GM10248 (cell line): ENCODE data around the gene EIF4G3.

Experiments
- CTCF ChIA-PET: fragments of 300-600 bp; sonication (Branson Sonifier 250); formaldehyde crosslinking; extraction: SDS; loops from one replicate; lab custom pipeline; 2021; ENCODE audit warnings: antibody characterized with exemption; lab: Yijun Ruan, JAX
- POLR2A ChIA-PET: fragments of 350-650 bp; sonication (Branson Sonifier 250); formaldehyde crosslinking; extraction: SDS; loops from one replicate; lab custom pipeline; 2020; ENCODE audit warnings: antibody characterized with exemption; lab: Yijun Ruan, JAX
- DNase-seq: peaks from one replicate; pipeline ENCODE4 v3.0.0; 2012; ENCODE audit errors: extremely low spot score
- CTCF ChIP-seq: IDR thresholded peaks from 2 replicates; pipeline ENCODE4 v1.5.1; 2012; ENCODE audit warnings: mild to moderate bottlenecking, low read depth; ENCODE audit errors: extremely low read depth, missing control alignments, control extremely low read depth

The EIF4G3 gene

DNA sequence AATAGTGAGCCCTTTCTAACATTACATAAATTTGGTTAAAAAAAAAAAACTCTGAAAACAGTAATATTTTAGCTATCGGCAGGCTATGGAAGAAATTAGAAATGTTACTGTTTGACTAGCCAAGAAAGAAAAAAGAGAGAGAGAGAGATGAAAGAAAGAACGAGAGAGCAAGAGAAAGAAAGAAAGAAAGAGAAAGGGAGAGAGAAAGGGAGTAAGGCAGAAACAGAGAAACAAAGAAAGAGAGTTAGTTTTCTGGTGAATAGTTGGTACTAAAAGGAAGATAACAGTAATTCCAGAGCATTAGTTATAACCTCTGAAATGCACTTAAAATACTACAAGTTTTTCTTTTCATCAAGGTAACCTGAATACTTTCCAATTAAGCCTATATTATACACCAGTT lies 229.3 kb downstream of the EIF4G3 start:
- ChIA-PET POLR2A (no interaction called here), CTCF (interaction anchor here (1.0 to 1.4 kb wide), 2 partner anchors 13 to 251 kb away, joined by 3 read pairs; no protein-coding TSS in a partner anchor)
- no peak for DNase-seq
- no peak for TF ChIP-seq CTCF

DNA sequence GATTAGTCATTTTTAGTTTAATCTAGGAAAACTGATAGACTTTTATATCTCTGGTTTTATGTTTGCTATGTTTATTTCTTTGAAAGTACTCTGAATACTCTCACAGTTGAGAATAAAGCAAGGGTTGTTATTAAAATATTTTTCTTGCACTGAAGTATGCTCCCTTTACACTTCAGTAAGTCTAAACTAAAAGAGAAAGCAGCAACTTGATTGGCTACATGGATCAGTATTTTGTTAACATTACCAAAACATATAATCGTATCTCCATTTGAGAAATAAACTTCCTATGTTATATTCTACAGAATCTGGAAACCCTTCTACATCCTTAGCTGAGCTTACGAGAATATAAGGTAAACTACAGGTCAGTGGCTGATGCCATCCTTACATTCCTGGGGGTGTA lies 240.1 kb downstream of the EIF4G3 start:
- ChIA-PET CTCF (interaction anchor here (1.3 to 1.9 kb wide), 3 partner anchors 9 to 259 kb away, joined by 3 to 7 read pairs (median 4); no protein-coding TSS in a partner anchor), POLR2A (no interaction called here)

GRCh38 chr1:20936216-20936615 lies 240.5 kb downstream of the EIF4G3 start:
- DNase-seq, result no peak
- no peak for TF ChIP-seq CTCF
- CTCF ChIA-PET, result interaction anchor here (1.3 to 1.9 kb wide), 3 partner anchors 9 to 259 kb away, joined by 3 to 7 read pairs (median 4); no protein-coding TSS in a partner anchor
- POLR2A ChIA-PET, result no interaction called here

More for the DNA sequence above, 240.1 kb downstream of the EIF4G3 start:
- no peak for DNase-seq
- no peak for TF ChIP-seq CTCF

DNA sequence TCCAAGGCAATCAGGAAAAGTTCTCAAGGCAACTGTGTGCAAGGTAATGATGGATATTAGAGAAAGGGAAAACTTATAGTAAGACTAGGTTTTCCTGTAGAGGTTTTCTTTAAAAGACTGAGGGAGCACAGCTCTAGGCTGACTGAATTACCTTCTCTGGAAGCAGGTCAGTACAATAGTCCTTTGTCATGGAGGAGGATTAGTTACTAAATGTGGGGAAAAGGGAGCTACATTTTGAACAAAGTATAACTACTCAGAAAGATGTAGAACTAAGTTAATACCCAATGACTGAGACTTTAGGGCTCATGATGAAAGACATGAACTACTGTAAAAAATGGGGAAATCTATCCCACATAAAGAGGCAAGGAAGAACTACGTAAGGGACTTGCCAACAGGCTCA lies 241.0 kb downstream of the EIF4G3 start:
- POLR2A ChIA-PET, result no interaction called here
- no peak for TF ChIP-seq CTCF
- no peak for DNase-seq
- CTCF ChIA-PET, result interaction anchor here (1.9 kb wide), 1 partner anchor 9 kb away, joined by 7 read pairs; no protein-coding TSS in a partner anchor

DNA sequence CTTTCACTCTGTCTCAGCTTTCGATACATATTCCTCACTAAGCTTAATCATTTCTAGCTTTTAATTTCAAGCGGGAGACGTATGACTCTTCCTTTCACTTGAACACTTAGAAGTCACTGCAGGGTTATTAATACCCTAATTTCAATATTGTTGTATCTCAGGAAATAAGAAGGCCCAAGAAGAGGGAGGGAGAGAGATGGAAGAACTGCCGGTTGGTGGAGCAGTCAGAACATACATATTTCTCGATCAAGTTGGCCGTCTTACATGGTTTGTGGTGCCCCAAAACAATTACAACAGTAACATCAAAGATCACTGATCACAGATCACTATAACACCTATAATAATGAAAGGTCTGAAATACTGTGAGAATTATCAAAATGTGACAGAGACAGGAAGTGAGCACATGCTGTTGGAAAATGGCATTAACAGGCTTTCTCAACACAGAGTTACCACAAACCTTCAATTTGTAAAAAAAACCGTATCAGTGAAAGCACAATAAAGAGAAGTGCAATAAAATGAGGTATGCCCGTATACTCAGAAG lies 244.2 kb downstream of the EIF4G3 start:
- ChIA-PET POLR2A (interaction anchor here (0.7 kb wide), 1 partner anchor 146 kb away, joined by 3 read pairs; the partner anchor contains the start of gene HP1BP3), CTCF (interaction anchor here (0.6 to 1.5 kb wide), 5 partner anchors 12 to 263 kb away, joined by 3 to 4 read pairs (median 3); no protein-coding TSS in a partner anchor)
- no peak for TF ChIP-seq CTCF
- DNase-seq, result no peak

DNA sequence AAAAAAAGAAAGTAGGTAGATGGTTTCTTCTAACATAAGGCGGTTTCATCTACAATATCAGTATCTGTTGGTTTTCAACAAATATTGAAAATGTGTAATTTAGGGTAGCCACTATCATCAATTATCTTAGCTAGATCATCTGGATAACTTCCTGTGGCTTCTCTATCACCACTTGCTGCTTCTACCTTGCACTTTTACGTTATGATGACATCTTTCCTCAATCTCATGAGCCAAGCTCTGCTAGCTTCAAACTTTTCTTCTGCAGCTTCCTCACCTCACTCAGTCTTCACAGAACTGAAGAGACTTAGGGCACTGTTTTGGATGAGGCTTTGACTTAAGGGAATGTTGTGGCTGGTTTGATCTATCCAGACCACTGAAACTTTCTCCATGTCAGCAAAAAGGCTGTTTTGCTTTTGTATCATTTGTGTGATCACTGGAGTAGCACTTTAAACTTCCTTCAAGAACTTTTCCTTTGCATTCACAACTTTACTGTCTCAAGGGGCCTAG lies 244.7 kb downstream of the EIF4G3 start:
- DNase-seq, result no peak
- ChIA-PET CTCF (interaction anchor here (0.6 to 1.5 kb wide), 5 partner anchors 13 to 263 kb away, joined by 3 to 4 read pairs (median 3); no protein-coding TSS in a partner anchor), POLR2A (interaction anchor here (0.7 kb wide), 1 partner anchor 145 kb away, joined by 3 read pairs; the partner anchor contains the start of gene HP1BP3)
- TF ChIP-seq CTCF, result no peak
